Retinal pigment epithelial cell (primary cell): Measurements from ENCODE around the gene OXT.
"Not testable (repeated sequence)": the region's sequence is repeated elsewhere in the genome, so short reads cannot be mapped to it uniquely, and the experiment has no call there.

ENCODE experiments used
- DNase-seq: peaks from one replicate; pipeline ENCODE4 v3.0.0-alpha.2; 2010; ENCODE audit warnings: low read depth
- H3K4me3 ChIP-seq: 2 replicates; pipeline ENCODE4 v1.5.1; 2011; ENCODE audit warnings: mild to moderate bottlenecking, low read length, control low read depth, moderate library complexity
- CTCF ChIP-seq: conservative IDR thresholded peaks from 2 replicates; pipeline ENCODE4 v1.5.1; 2011; ENCODE audit warnings: low read depth, low read length, control low read depth, inconsistent platforms

The OXT gene

GRCh38 chr20:3074812-3075211 is 3.4 kb downstream of the OXT start:
- no peak overlapping the region for H3K4me3 ChIP-seq
- DNase-seq: no peak
- no peak for TF ChIP-seq CTCF

GRCh38 chr20:3075315-3075714 is 3.9 kb downstream of the OXT start:
- not testable (repeated sequence) for H3K4me3 ChIP-seq, DNase-seq

- DNase-seq: no peak
These were observed 6.3 kb downstream of the OXT start for GRCh38 chr20:3077618-3078134.

GRCh38 chr20:3080939-3081388 is 9.5 kb downstream of the OXT start:
- no peak overlapping the region for H3K4me3 ChIP-seq
- TF ChIP-seq CTCF: no peak
- no peak for DNase-seq

More at GRCh38 chr20:3077618-3078134, 6.3 kb downstream of the OXT start:
- H3K4me3 ChIP-seq: no peak overlapping the region
- no peak for TF ChIP-seq CTCF

- DNase-seq: no peak
- no peak overlapping the region for H3K4me3 ChIP-seq
- TF ChIP-seq CTCF: no peak
These were observed 10.2 kb downstream of the OXT start for GRCh38 chr20:3081641-3082040.

- H3K4me3 ChIP-seq: no peak overlapping the region
- TF ChIP-seq CTCF: no peak
- no peak for DNase-seq
These were observed 11.0 kb downstream of the OXT start for GRCh38 chr20:3082306-3082951.

- no peak for DNase-seq
- no peak for TF ChIP-seq CTCF
- H3K4me3 ChIP-seq: no peak overlapping the region
These were observed 11.8 kb downstream of the OXT start for GRCh38 chr20:3082955-3083952.
